ENCODE measurements around the gene MET.
"Not testable (repeated sequence)": the region's sequence is repeated elsewhere in the genome, so short reads cannot be mapped to it uniquely, and the experiment has no call there.

The MET gene

GRCh38 chr7:116728413-116728812 lies 56.4 kb downstream of the MET start:
- DNase-seq (ENCODE audit: low spot score) = no peak

DNA sequence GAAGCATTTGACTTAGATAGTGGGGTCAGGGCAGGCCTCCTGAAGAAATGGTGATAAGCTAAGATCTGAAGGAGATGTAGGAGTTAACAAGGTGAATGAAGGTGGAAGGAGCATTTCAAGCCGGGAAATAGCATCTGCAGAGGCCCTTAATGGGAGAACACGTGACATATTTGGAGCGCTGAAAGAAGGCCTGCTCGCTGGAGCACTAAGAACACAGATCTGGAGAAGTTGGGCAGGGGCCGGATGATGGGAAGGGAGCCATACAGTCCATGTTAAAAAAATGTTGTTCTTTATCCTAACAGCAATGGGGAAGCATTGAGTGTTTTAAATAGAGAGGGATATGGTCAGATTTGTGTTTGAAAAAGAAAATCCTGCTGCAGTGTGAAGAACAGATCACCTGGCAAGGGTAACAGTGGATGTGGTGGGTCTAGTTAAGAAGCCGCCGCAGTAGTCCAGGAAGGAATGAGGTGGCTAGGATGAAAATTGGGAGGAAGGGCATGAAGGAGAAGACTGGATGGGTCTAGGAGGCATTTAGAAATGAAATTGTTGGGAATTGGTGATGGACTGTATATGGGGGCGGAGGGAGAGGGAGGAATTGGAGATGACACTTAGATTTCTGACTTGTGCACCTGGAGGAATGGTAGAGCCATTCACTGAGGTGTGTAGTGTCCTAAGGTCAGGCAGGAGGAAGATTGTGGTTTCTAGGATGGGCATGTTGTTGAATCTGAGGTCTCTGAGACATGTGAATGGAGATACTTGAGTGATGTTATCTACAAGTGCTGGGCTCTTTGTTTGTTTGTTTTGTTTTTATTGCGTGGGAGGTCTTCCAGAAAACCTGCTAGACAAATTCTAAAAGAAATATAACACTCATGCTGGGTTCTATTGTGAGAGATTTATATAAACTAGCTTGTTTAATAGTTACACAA lies 58.4 kb downstream of the MET start:
- DNase-seq (ENCODE audit: low spot score) = no peak

DNA sequence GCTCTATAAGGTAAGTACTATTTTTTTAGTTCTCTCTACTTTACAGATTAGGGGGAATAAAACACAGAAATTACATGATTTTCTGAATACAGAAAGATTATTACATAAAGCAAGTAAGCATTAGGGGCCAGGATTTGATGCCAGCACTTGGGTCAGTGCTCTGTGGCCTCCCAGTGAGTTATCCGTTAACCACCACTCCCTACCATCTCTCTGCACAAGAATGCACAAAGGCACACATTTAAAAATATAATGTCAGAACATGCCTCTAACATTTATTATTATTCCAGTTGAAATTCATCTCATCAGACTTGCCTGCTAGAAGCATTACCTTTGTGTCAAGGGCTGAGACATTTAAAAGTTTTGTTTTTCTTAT lies 59.0 kb downstream of the MET start:
- DNase-seq (ENCODE audit: low spot score) = no peak

DNA sequence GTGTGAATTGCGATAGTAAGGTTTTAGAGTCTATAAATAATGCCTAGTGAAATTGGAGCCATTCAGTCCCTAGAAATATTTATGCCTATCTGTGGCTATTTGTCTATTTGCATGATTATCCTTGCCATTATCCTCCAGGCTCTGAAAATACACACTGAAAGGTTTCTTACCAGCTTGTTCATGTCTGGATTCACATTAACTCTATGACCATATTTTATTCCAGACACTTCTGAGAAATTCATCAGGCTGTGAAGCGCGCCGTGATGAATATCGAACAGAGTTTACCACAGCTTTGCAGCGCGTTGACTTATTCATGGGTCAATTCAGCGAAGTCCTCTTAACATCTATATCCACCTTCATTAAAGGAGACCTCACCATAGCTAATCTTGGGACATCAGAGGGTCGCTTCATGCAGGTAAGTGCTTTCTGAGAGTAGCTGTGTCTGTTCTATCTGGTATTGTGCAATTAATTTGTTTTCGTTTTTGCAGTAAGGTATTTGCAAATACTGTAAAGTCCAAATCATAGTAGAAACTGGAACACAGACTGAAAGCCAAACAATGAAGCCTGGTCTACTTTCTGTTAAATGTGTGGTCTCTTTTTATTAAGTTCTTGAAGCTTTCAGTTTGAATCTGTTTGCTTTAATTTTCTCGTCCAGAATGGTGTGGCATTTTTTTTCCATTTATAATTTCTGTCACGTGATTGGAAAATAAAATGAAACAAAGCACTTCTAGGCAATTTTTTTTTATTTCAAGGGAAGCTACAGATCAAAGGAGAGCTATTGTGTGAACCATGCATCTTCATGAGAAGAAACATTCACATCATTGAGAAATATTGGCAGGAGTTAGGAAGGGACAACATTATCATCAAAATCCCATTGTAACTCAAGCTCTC lies 59.7 kb downstream of the MET start:
- no peak for DNase-seq (ENCODE audit: low spot score)

DNA sequence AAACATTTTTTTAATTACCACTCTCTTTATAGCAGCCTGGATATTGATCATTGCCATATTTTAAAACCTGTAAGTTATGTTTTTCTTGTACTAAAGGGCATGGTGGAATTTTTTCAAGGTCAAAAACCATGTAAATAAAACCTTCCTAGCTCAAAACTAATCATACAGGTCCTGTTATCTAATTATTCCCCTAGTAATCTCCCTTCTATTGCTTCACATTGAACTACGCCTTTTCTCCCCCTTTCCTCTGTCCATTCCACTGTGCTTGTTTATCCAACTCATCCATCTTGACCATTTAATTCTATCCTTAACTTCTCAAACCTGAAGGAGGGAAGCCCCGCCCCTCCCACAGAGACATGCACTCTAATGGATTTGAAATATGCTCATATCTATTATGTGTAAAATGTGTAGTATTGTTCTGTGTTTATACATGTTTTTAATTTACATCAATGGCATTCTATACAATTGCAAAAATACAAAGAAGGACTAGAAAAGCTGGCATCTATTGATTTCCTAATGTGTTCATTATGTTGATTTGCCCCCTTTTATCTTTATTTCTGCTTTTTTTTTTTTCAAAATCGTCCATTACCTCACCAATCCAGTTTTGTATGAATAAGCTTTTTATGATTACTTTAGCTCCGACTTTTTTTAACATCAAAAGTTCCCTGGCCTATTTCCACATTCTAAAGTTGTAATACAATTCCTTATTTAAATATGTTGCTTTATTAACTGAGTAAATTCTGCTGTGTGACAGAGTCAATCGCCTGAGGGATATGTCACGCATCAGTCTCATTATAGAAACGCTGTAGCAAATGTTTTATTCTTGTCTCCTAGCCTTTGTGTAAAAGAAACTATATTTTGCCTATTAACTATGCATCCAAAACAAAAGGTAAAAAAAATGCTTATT lies 61.0 kb downstream of the MET start:
- no peak for DNase-seq (ENCODE audit: low spot score)

GRCh38 chr7:116733924-116734580 lies 62.1 kb downstream of the MET start:
- no peak for DNase-seq (ENCODE audit: low spot score)

DNA sequence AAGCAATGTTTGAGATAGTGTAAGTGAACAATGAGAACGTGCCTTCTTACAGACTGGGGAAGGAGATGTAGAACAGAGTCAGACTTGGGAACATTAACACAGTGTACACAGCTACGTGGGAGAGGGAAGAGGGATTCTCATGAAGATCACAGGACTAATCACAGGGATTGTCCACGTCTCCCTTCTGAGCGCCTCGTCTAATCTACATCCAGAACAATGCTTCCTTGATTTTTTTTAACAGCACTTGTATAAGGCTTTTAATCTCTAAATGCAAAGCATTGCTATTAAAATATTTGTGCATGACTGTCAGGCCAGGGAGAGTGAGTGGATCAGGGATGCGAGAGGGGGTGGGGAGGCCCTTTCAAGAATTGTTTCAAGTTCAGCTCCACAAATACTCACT lies 62.7 kb downstream of the MET start:
- DNase-seq (ENCODE audit: low spot score) = no peak

GRCh38 chr7:116736927-116737715 lies 65.1 kb downstream of the MET start:
- no peak for DNase-seq (ENCODE audit: low spot score)

DNA sequence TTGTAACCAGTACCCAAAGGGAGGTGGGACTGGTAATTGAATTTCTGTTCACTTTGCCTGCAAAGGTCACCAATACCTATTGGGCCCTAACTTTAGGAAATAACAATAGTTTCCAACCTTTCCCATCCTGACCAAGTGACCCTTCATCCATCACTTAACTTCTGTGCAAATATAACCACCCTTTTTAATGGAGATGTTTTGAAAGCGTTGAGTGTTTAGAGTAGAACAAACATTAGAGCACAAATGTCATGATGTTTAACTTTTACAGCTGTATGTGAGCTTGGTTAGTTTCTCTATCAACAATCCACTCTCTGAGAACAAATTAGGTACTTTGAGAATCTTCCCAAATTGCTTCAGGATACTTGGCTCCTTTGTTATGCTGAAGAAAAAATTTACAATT lies 66.4 kb downstream of the MET start:
- DNase-seq (ENCODE audit: low spot score) = no peak

- DNase-seq (ENCODE audit: low spot score) = no peak
Observed at GRCh38 chr7:116739307-116739706, 67.3 kb downstream of the MET start.

GRCh38 chr7:116740231-116740630 lies 68.2 kb downstream of the MET start:
- no peak for DNase-seq (ENCODE audit: low spot score)

DNA sequence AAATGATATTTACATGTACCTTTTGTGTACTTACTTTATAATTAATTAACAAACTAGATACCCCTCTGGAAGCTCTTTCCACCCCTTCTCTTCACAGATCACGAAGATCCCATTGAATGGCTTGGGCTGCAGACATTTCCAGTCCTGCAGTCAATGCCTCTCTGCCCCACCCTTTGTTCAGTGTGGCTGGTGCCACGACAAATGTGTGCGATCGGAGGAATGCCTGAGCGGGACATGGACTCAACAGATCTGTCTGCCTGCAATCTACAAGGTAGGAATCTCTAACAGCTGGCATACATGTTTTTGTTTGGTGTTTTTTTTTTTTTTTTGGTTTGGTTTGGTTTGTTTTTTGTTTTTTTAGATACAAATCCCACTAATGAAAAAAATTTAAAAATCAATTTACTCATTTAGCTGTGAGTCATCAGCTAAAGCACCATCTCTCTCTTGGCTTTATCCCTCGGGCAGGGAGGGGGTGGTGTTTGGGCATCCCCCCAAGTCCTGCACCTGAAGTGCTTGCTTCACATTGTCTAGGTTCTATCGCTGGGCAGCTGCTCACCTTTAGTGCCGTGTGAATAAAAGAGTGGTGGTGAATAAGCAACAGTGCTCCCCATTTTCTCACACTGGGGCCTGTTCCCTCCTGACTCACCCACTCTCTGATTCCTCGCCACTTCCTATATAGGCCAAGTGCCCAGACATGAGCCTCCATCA lies 68.9 kb downstream of the MET start:
- no peak for DNase-seq (ENCODE audit: low spot score)

GRCh38 chr7:116741625-116742316 lies 69.8 kb downstream of the MET start:
- DNase-seq (ENCODE audit: low spot score) = no peak

- DNase-seq (ENCODE audit: low spot score) = no peak
Observed at GRCh38 chr7:116742641-116743040, 70.6 kb downstream of the MET start.

DNA sequence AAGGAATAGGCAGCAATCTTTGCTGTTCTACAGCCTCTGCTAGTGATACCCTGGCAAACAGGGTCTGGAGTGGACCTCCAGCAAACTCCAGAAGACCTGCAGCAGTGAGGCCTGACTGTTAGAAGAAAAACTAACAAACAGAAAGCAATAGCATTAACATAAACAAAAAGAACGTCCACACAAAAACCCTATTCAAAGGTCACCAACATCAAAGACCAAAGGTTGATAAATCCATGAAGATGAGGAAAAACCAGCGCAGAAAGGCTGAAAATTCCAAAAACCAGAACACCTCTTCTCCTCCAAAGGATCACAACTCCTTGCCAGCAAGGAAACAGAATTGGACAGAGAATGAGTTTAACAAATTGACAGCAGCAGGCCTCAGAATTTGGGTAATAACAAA lies 71.8 kb downstream of the MET start:
- DNase-seq (ENCODE audit: low spot score) = not testable (repeated sequence)

DNA sequence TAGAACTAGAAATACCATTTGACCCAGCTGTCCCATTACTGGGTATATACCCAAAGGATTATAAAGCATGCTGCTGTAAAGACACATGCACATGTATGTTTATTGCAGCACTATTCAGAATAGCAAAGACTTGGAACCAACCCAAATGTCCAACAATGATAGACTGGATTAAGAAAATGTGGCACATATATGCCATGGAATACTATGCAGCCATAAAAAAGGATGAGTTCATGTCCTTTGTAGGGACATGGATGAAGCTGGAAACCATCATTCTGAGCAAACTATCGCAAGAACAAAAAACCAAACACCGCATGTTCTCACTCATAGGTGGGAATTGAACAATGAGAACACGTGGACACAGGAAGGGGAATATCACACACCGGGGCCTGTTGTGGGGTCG lies 74.4 kb downstream of the MET start:
- not testable (repeated sequence) for DNase-seq (ENCODE audit: low spot score)

DNA sequence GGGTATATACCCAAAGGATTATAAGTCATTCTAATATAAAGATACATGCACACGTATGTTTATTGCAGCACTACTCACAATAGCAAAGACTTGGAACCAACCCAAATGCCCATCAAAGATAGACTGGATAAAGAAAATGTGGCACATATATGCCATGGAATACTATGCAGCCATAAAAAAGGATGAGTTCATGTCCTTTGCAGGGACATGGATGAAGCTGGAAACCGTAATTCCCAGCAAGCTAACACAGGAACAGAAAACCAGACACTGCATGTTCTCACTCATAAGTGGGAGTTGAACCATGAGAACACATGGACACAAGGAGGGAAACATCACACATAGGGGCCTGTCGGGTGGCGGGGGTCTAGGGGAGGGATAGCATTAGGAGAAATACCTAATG lies 79.1 kb downstream of the MET start:
- DNase-seq (ENCODE audit: low spot score) = not testable (repeated sequence)

DNA sequence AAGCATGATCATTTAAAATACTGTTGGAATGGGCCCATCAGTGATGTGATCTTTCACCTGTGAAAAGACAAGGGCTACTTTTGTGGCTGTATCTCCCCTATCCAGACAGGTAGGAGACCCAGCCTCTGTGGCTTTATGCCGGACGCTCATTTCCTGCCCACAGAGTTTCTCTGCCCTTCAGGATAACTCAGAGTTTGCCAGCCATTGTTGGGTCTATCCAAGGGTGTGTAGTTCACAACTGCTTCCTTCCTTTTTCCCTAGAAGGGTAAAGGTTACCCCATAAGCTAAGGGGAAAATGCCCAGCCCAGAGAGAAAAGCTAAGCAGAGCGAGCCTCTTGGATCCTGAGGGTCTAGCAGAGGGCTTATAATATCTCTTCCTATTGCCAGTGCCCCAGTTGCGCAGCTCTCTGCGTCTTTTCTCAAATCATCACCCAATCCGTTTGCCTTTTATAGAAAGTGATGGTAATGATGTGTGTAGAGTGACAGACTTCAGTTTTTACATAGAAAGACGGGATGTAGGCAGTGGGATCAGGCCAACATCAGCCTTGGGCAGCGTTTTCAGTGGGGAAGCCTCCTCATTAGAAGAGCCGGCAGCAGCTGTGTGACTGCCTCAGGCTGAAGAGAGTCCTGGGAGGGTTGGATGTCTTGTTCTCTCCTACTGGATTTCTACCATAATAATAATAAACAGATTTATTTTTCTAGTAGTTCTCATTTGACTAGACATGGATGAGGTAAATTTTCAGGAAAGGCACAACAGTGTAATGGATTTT lies 80.5 kb downstream of the MET start:
- no peak for DNase-seq (ENCODE audit: low spot score)

GRCh38 chr7:116753130-116753529 lies 81.1 kb downstream of the MET start:
- DNase-seq (ENCODE audit: low spot score) = no peak

All from NAMALWA (cell line).